Right forelimb (tissue), 1 donor: ENCODE data around the gene HDAC2.
"Not testable (repeated sequence)": the region's sequence is repeated elsewhere in the genome, so short reads cannot be mapped to it uniquely, and the experiment has no call there.

Experiments used
- DNase-seq: peaks from one replicate; pipeline ENCODE4 v3.0.0-alpha.2; 2018

Gene HDAC2

DNA sequence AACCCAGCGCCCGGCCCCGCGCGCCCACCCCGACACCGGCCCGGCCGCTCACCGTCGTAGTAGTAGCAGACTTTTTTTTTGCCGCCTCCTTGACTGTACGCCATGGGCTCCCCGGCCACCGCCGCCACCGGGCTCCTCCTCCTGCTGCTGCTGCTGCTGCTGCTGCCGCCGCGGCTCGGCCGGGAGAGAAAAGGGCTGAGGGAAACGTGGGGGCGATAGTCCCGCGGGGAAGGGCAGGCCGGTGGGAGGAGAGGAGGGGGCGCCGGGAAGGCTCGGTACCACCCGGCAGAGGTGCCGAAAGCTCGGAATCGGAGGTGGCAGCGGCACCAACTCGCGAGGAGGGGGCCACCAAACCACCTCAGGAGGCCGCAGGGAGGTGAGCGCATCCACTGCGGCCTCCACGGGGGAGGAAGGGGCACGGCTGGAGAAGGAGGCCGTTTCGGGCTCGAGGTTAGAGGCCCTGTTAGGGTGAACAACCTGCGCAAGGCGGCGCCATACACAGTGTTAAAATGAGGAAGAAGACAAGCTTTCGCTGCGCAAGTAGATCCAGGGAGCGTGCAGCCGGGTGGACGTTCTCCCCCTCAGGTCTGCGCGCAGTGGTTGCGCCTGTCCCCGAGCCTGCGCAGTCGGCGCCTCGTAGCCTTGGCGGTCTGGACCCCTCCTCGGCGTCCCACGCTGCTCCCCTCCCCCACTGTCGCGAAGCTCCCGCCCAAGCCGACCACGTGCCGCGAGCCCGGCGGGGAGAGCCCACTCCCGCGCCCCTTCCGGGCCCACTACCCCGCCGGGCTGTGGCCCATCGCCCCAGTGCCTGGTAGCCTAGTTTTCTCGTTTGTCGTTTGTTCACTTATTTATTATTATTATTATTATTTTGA, at the start of gene HDAC2:
Gene HDAC2, minus strand, starts transcription at position 344 of the 872 bp plus-strand sequence. Its CDS starts 240 bp downstream, at position 104.
- peak; percentile 92 for DNase-seq

DNA sequence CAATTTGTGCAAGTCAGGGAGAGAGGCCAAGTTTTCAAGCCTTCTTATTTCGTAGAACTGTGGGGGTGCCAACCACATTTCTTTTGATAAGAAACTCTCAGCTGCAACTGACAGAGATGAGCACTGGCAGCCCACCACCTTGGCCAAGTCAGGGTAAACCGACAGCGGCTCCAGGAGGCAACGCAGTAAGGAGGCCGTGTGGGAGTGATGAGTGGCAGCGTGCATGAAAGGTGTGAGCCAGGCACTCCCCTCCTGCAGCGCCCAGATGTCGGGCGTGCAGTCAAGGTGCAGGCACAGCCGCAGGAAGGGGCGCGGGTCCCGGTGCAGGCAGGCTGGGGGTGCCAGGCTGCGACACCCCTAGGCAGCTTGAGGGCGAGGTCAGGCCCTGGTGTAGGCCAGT, 49.2 kb upstream of the HDAC2 start:
- DNase-seq: no peak

GRCh38 chr6:114017146-114017545, 46.2 kb upstream of the HDAC2 start:
- not testable (repeated sequence) for DNase-seq

DNA sequence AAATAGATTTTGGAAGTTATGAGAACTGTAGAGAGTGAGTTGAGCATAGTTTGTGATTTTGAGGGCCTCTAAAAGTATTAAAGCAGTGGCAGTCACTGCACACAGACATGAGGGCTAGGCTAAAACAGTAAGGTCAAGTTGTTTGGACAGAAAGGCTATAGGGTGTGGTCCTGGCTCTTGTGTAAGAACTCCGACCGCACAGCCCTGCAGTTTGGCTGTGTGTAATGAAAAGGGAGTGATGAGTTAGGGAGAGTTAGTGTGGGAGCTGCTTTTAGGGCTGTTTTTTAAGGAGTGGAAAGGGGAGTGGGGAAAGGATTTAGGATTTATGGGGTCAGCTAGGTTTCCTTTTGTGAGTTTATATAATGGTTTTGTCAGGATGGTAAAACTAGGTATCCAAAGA, 43.2 kb upstream of the HDAC2 start:
- DNase-seq: not testable (repeated sequence)

GRCh38 chr6:114011486-114011885, 40.5 kb upstream of the HDAC2 start:
- not testable (repeated sequence) for DNase-seq

- DNase-seq: no peak
Observed at GRCh38 chr6:114010540-114010939, 39.6 kb upstream of the HDAC2 start.

GRCh38 chr6:114009192-114009591, 38.2 kb upstream of the HDAC2 start:
- no peak for DNase-seq

- no peak for DNase-seq
Observed at GRCh38 chr6:114008331-114008730, 37.4 kb upstream of the HDAC2 start.

DNA sequence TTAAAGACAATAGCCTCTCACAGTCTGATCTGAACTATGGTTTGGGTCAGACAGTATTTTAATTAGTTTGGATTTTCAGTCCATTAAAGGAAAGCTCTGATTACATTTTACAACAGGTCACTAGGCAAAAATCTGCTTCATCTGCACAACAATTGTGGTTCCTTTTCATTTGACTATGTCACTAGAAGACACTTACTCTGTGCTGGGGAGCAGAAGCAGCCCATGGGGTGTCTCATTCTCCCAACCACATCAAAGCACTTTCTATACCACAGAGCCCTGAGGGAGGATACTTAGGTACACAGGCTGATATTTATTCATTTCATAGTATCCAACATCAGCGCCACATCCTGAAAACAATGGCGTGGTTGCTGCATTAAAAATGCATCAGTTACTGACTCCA, 36.6 kb upstream of the HDAC2 start:
- DNase-seq: no peak

- no peak for DNase-seq
Observed at GRCh38 chr6:114001354-114001753, 30.4 kb upstream of the HDAC2 start.

DNA sequence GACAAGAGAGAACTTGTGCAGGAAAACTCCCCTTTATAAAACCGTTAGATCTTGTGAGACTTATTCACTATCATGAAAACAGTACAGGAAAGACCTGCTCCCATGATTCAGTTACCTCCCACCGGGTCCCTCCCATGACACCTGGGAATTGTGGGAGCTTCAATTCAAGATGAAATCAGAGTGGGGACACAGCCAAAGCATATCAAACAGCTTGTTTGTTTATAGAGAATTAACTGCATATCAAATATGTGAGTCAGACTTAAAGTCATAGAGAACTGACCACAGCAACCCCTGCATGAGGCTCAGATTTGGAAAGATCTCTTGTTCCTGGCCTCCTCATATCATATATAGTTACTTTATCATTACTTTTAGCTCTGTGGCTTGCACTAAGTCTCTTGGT, 29.1 kb upstream of the HDAC2 start:
- DNase-seq: no peak

- DNase-seq: no peak
Observed at GRCh38 chr6:113999284-113999683, 28.3 kb upstream of the HDAC2 start.

GRCh38 chr6:113998811-113999210, 27.9 kb upstream of the HDAC2 start:
- DNase-seq: no peak

DNA sequence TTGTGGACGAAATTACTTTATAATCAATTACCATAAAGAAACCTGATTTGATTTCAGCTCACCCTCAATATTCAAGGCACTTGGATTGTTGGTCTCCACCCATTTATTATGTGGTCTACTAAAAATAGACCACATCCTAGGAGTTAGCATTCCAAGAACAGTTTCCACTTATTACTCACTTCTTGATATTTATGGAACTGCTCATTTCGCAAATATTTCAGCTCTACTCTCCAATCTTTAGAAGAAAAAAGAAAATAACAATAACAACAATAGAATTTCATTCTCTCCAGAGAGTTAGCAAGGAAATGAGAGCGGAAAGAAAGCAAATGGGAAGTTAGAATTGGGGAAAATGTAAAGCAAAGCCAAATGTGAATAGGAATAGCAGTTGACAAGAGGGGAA, 26.2 kb upstream of the HDAC2 start:
- no peak for DNase-seq

- DNase-seq: peak; percentile 79
Observed at GRCh38 chr6:113995634-113996033, 24.7 kb upstream of the HDAC2 start.

- DNase-seq: peak; percentile 46
Observed at GRCh38 chr6:113994934-113995342, 24.0 kb upstream of the HDAC2 start.

DNA sequence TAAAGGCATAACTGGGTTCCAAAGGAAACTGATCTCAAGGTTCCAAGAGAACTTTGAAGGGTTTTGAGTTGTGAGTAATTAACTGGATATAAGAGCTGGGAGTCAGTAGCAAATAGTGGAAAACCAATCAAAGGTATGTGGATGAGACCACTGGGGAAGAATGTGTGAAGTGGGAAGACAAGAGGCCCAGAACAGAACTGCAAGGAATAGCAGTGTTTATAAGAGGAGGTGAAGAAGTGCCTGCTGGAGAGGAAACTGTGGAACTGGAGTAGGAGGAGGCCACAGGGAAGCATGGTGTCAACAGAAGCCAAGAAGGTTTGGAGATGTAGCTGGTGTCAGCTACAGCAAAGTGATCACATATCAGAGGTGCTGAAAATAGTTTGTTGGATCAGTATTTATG, 18.7 kb upstream of the HDAC2 start:
- no peak for DNase-seq

DNA sequence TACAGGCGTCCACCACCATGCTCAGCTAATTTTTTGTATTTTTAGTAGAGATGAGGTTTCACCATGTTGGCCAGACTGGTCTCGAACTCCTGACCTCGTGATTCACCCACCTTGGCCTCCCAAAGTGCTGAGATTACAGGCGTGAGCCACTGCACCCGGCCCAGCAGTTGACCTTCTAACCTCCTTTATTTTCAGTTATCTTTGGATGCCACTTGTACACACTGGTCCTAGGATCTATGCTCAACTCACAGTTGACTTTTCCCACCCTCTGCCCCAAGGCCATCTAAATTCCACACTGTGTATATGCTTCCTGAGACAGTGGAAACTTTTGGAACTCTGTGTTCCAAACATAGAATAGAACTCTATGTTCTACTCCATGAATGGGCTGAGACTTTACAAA, 11.7 kb upstream of the HDAC2 start:
- not testable (repeated sequence) for DNase-seq

GRCh38 chr6:113982055-113982550, 11.2 kb upstream of the HDAC2 start:
- no peak for DNase-seq

DNA sequence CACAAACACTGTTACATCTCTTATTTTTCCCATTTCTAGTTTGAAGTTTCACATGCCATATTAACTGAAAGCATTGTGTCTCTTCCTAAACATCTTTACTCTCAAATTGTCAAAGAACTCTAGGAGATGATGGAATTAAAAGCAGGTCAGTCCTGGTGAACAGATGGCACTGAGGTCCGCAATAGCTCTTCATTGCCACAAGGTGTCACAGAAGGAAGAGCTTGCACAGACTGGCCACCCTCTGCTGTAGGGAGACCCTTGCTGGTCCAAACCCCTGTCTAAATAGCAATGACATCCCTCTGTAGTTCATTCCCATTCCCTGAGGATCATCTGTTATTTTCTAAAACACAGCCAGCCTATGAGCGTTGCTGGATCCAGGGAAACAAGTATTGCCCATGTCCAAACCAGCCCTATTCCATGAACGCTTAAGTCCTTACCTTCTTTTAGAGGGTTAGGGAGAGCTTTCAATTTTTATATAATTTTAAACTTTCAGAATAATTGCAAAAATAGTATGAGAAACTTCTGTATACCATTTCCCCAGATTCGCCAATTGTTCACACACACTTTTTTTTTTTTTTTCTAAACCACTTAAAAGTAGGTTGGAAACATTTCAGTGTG, 10.1 kb upstream of the HDAC2 start:
- DNase-seq: no peak

DNA sequence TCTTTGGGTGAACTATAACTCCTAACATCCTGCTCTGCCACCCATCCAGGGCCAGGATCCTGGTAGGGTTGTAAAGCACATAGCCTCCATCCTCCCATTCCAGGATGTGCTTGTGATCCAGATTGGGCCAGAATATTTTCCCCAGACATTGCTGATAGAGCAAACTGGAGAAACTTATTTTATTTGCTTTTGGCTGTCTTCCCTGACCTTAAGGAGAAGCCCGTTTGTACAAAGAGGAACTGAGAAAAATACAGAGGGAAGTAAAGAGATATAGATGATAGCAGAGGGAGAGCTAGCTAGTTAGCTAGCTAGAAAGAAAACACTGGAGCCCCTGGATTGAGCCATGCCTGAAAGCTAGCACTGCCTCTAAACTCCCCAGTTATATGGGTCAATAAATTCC, 9.0 kb upstream of the HDAC2 start:
- DNase-seq: no peak

DNA sequence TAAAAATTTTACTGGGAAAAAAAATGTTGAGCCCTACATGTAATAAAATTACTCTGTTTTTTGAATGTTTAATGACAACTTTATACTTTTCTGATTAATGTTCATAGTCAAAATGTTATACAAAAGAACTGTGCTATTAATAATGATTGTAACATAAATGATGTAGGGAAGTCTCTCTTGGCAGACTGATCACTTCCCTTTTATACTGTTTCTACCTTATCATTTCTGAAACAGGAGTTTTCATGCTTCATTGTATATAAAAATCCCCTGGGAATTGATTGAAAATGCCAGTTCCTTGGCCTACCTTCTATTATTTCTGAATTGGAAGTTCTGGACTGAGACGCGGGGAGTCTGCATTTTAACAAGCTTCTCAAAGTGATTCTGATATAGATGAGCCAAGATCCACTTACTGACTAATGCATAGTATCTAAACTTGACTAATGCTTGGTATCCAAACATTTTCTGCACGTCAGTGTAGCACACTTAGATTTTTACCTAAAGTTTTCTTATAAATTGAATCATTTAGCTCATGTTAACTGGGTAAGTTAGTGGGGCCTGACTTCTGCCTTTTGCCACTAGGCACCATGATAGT, 7.2 kb upstream of the HDAC2 start:
- DNase-seq: no peak

- no peak for DNase-seq
Observed at GRCh38 chr6:113976806-113977205, 5.9 kb upstream of the HDAC2 start.

GRCh38 chr6:113971741-113972140, 793 bp upstream of the HDAC2 start:
- DNase-seq: no peak
